NCI-H524 treated with DMSO at 0.1 percent for 48 hours (cell line): ENCODE data around the gene MBP.
"Not testable (repeated sequence)": the region's sequence is repeated elsewhere in the genome, so short reads cannot be mapped to it uniquely, and the experiment has no call there.

ENCODE experiments used
- DNase-seq: peaks from one replicate; lab custom pipeline; 2025; lab: John Stamatoyannopoulos, UW

Gene MBP

DNA sequence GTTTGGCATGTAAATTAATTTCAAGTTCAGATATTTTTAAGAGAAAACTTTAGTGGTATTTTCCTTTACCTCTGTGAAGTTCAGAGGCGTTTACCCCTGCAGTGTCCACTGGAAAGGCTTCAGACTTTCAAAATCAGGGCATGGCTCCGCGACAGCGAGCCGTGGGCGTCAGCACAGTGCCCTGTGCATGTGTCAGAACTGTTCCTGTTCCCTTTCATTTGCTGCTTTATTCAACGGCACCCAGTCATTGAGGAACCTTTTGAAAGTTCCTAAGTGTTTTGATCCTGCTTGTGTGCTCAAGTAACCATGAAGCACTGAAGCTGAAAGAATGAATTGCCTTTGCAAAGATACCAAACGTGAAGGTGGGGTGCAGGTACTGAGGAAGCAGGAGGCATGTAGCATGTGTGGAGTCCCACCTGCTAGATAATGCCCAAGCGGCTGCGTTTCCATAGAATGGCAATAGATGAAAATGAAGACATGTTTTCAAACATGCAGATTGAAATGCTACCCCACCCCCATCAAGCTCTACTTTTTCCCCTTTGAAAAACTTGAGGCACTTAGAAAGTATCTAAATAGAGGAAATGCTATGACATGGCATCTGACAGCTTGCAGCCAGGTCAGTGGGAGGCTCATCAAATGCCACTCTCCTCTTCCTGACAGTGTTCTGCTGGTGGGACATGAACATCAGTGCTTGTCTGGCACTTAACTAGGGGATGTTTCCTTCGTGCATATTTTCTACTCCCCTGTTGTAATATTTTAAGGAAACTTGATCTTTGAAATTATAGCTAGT is 161.6 kb downstream of the MBP start:
- DNase-seq: no peak

DNA sequence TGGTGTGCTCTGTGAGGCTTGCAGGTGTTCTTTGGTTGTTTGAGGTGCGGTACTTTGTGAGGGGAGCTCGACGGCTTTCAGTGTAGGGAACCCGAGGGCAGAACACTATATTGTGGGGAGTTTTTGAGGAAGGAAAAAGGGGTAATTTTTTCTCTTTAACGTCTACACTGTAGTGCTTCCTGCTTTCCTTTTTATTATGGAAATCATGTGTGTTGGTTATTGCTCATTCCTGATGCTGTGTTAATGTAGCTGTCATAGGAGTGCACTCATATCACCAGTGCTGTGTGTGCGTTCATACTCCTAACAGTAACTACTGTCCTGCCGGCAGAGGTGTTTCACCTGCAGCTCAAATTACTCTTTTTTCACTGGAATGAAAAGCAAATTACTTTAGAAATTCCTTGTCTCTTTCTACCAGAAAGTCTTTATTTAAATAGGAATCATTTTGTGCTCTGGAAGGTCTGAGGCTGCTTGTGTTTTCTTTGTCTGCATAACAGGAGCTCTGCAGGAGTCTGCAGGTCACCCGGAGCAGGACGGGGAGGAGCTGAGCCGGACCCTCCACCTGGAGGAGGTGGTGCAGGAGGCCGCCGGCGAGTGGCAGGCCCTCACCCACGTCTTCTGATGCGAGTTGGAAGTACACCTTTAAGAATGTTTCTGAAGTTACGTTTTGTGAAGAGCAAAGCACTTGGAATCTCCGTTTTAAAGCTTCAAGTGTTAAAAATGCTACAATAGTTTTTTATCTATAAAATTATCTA is 164.7 kb downstream of the MBP start:
- DNase-seq: no peak

DNA sequence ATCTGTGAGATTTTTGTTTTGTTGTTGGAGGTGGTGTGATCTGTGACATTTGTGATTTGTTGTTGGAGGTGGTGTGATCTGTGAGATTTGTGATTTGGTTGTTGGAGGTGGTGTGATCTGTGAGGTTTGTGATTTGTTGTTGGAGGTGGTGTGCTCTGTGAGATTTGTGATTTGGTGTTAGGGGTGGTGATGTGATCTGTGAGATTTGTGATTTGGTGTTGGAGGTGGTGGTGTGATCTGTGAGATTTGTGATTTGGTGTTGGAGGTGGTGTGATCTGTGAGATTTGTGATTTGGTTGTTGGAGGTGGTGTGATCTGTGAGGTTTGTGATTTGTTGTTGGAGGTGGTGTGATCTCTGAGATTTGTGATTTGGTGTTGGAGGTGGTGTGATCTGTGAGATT is 165.3 kb downstream of the MBP start:
- DNase-seq: not testable (repeated sequence)

DNA sequence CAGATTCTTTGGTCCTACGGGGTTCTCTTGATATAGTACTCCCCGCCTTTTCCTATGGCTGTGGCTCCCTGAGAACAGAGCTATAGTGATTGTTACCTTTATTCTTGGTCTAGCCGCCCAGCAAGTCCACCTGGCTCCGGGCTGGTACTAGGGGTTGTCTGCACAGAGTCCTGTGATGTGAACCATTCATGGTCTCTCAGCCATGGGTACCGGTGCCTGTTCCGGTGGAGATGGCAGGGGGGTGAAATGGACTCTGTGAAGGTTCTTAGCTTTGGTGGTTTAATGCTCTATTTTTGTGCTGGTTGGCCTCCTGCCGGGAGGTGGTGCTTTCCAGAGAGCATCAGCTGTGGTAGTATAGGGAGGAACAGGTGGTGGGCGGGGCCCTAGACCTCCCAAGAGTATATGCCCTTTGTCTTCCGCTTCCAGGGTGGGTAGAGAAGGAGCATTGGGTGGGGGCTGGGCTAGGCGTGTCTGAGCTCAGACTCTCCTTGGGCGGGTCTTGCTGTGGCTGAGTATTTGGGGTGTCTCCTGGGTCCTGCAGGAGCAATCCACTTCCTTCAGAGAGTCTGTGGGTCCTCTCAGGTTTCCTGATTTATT is 166.9 kb downstream of the MBP start:
- DNase-seq: not testable (repeated sequence)

DNA sequence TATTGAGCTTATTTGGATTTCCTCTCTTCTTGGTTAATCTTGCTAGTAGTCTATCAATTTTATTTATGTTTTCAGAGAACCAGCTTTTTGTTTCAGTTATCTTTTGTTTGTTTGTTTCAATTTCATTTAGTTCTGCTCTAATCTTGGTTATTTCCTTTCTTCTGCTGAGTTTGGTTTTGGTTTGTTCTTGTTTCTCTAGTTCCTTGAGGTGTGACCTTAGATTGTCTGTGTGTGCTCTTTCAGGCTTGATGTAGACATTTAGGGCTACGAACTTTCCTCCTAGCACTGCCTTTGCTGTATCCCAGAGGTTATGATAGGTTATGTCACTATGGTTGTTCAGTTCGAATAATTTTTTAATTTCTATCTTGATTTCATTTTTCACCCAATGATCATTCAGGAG is 168.6 kb downstream of the MBP start:
- DNase-seq: no peak

DNA sequence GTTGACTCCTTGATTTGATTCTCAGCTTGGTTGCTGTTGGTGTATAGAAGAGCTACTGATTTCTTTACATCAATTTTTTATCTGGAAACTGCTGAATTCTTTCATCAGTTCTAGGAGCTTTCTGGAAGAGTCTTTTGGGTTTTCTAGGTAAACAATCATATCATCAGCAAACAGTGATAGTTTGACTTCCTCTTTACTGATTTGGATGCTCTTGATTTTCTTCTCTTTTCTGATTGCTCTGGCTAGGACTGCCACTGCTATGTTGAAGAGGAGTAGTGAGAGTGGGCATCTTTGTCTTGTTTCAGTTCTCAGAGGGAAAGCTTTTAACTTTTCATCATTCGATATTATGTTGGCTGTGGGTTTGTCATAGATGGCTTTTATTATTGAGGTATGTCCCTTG is 169.7 kb downstream of the MBP start:
- DNase-seq: no peak

DNA sequence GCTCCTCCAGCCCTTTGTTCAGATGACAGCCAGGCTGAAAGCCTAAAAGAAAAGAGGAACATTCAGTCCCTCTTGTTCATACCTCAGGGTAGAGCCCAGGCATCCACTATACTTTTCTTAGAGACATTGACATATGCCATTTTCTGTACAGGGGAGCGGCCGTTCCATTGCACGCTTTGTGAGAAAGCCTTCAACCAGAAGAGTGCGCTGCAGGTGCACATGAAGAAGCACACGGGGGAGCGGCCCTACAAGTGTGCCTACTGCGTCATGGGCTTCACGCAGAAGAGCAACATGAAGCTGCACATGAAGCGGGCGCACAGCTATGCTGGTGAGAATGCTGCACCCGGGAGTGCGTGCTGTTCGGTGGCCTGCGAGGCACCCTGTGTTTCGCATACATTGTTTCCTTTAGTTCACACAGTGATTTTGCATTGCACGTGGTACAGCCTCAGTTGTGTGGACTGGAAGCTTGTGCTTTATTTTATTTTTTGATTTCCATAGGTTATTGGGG is 172.0 kb downstream of the MBP start:
- DNase-seq: no peak

DNA sequence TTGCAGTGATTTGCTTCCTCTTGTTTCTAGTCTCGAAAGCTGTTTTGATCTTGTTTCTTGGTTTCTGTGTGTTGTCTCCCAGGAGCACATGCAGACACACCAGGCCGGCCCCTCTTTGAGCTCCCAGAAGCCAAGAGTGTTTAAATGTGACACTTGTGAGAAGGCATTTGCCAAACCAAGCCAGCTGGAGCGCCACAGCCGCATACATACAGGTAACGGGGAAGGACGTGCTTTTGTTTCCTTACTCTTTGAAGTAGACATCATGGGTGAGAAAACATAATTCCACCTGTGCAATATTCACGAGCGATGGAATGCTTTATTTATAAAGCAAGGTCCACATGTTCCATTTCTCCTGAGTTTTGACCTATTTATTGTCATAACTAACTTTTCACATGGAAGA is 173.0 kb downstream of the MBP start:
- no peak for DNase-seq

DNA sequence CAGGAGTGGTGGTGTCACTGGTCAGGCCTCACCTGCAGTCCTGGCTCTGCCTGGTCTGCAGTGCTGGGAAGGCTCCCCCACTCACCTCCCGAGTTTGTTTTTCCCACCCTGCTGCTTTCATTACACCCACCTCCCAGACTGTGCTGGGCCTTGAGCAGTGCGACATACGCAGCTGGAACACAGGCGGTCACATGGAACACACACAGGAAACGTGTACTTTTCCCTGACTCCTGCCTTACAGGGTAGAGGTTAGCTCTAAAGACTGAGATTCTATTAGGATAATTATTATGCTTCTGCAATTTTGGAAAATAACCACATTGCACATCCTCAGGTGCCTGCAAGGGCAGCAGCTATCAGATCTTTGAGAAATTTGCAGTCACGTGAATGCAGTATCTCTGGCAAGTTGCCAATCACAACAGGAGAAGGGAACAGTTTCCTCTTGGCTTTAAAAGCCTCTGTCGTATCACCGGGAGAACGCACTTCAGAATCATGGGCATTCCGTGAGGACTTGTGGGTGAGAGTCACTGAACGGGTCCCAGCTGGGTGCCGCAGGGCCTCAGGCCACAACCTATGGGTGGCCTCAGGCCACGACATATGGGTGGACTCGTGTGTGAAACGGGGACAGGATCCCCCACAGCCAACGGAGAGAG is 173.8 kb downstream of the MBP start:
- DNase-seq: no peak

DNA sequence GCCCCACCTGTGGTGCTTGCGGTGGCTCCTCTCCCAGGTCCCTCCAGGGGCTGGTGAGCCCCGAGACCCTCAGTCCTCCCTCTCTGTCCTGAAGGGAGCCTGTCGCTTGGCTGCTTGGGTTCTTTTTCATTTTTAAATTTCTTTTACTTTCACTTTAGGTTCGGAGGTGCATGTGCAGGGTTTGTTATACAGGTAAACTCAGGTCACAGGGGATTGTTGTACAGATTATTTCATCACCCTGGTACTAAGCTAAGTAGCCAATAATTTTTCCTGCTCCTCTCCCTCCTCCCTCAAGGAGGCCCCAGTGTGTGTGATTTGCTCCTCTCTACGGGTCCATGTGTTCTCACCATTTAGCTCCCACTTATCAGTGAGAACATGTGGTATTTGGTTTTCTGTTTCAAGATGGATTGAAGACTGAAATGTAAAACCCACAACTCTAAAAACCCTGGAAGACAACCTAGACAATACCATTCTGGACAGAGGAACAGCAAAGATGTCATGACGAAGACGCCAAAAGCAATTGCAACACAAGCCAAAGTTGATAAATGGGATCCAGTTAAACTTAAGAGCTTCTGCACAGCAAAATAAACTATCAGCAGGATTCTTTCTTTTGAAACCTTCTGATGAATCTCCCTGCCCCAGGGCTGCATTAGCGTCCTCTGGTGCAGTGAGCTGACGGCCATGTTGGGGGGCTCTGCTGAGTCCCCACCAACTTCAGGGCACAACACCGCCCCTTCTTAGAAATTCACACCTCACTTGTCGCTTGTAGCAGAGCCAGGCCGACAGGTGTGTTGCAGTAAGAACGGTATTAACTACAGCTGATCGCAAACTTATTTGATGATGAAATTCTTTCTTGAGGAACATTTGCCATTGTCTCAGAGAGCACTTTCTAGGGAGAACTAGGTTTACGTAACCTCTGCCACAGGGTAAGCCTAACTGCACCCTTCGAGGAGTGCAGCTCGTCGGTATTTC is 174.9 kb downstream of the MBP start:
- DNase-seq: no peak

DNA sequence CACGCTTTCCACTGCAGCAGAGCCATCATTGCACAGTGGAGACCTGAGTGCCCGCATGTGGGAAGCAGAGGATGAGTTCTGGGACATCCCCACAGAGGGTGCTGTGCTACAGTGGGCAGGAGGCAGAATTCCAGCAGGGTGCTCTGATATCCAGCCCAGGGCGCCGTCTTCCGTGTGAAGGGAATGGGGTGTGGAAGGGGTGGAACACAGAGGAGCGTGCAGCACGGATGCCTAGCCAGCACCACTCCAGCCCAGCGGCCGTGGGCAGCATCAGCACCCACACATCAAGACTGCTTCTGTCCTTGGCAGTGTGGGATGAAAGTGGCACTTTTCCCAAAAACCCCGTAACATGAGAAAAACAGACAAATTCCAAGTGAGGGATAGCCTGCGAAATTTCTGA is 175.9 kb downstream of the MBP start:
- DNase-seq: no peak

DNA sequence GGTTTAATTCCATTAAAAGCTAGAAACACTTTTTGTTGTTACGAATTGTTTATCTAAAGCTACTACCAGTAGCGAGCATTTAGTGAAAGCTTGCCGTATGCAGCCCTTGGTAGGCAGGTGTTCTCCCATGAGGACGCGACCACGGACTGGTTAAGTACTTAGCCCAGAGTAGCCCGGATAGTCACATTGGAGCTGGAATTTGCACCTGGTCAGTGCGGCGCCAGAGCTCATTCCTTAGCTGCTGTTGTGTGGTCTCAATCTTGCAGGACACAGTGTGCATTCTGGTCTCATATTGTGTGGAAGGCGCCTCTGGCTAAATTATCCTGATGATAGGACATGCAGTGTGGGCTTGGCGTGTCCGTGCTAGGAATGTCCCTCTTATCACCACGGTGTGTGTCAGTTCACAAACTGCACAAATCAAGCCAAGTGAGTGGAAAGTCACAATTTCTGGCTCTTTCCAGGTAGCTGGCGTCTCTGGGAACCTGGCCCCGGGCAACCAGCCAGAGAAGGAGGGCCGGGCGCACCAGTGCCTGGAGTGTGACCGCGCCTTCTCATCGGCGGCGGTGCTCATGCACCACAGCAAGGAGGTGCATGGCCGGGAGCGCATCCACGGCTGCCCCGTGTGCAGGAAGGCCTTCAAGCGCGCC is 176.9 kb downstream of the MBP start:
- no peak for DNase-seq

DNA sequence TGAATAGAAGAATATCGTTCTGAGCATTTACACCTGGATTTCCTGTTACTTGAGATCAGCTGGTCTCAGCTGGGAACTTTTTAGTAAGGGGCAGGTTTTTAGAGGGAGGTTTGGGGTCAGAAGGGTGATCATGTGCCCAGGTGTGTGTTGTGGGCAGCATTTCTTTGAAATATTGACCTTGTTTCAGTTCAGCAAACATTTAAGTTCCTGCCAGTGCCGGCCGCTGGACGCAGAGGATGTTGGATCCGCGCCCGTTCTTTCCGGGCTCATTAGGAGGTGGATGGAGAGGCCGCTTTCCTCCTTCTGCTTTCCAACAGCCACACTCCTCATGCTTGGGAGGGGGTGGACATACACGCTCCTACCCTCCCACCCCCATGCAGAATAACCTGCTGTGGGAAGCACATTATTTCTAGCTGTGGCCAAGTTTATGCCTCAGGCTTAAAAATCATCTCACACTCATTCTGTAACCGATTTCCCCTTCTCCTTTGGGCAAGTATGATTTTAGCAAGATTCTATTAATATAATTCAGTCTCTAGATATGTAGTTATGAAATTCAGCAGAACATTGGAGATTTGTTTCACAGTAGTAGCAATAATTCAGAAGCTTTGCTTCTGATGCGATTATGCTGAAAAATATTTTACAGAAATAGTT is 178.9 kb downstream of the MBP start:
- no peak for DNase-seq

DNA sequence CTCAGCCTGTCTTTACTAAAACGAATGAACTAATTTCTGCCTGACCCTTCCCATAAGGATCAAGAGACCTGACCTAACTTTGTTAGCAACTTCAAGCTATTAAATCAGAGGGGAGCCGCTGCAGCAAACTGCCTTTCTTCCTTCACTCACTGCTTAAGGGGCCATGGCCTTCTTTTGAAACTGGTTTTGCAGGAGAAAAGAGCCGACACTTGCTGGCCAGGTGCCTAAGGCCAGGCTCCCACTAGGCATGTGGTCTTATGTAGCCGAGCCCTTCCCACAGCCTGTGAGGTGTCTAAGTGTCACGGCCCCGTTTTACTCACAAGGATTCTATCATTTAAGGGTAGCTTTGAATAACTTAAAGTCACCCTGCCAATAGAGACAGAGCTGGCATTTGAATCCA is 179.4 kb downstream of the MBP start:
- no peak for DNase-seq

DNA sequence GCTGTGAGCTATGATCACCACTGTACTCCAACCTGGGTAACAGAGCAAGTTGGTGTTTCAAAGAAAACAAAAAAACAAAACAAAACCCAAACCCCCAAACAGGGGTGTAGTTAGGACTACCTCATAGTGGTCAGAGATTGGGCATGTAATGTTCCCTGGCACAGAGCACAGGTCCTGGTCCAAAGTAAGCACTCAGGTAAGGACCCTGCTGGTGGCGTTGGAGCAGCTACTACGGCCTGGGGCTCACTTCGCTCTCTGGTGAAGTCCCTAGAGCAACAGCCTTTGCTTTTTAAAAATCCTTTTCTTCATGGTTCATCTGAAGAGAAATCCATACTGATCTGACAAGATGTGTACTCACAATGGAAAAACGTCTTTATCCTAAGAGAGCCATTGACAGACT is 179.8 kb downstream of the MBP start:
- DNase-seq: no peak

DNA sequence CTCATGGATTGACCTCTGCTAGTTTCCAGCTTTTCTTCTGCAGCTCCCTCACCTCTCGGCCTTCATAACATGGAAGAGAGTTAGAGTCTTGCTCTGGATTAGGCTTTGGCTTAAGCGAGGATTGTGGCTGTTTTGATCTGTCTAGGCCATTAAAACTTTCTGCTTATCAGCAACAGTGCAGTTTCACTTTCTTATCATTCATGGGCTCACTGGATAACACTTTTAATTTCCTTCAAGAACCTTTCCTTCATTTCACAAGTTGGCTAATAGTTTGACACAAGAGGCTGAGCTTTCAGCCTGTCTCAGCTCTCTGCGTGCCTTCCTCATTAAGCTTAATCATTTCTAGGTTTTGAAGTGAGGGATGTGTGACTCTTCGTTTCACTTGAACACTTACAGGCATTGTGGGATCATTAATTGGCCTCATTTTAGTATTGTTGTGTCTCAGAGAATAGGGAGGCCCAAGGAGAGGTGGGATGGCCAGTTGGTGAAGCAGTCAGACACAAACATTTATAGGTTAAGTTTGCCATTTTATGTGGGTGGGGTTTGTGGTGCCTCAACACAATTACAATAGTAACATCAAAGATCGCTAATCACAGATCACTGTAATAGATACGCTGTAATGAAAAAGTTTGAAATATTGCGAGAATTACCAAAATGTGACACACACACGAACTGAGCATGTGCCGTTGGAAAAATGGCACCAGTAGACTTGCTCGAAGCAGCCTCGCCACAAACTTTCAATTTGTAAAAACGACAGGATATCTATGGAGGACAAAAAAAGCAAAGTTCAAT is 180.9 kb downstream of the MBP start:
- DNase-seq: no peak

DNA sequence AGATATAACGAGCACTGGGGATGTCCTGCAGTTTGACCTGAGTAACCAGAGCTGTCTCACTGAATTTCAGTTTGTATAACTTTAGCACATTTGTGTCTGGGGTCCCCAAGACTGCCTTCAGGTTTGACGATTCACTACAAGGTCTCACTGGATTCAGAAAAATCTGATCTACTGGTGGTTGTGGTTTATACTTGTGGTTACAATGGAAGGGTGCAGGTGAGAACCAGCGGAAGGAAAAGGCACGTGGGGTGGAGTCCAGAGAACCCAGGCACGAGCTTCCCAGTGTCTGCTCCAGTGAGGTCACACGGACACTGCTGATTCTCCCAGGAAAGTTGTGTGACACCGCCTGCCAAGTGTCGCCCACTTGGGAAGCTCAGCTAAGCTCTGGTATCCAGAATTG is 184.2 kb downstream of the MBP start:
- DNase-seq: no peak

DNA sequence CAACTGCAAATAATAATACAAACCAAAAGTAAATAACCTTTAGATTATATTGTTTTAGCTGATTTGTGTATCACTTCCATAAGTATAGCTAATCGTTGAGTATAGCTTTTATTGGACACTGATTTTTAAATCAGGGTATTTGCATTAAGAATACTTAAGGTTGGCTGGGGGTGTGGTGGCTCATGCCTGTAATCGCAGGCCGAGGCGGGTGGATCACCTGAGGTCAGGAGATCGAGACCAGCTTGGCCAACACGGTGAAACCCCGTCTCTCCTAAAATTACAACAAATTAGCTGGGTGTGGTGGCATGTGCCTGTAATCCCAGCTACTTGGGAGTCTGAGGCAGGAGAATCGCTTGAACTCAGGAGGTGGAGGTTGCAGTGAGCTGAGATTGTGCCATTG is 188.2 kb downstream of the MBP start:
- DNase-seq: not testable (repeated sequence)

DNA sequence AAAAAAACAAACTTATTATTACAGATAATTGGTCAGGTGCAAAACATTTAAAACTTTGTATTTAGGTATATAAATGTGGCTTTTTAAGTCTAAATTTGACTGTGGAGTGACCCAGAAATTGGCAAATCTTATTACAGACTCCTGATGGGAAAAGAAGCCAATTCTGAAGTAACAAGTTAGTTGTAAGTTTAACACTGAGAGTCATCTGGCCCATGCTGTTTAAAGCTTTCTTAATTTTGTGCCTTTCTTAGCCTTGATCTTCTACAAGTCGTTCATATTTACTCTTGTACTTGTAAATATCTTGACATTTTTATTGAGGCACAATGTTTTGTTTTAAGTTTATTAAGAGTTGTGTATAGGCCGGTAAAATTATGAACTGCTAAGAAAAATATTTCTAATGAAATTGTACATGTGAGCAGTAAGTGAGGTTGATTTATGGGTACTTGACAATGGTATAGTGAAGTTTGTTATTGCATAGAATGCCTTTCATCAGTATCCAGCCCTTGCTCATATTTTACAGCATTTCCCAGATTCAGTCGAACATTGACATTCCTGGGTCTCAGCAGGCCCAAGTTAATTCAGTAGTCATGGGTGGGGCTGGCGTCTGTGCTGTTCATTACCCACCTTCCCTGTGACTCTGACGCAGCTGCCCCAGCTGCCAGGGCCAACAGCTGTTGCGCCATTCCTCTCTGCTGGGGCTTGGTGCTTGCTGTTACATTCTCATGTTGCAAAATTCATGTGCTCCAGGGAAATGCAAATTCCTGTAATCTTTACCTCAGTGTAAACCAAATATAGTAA is 188.8 kb downstream of the MBP start:
- no peak for DNase-seq
